ENCODE measurements around the gene STN1. TPM values are rescaled to one million over a fixed set of nuclear protein-coding genes. Genes with fewer than 3 reads are reported as not detected.

The STN1 gene
- total and polyA plus RNA-seq, 7 donors: 15.3 to 22.7 (median 18.3) TPM

- DNase-seq: no peak
- Histone ChIP-seq H3K36me3 (ENCODE audit: insufficient read depth in 1 of 2, low read depth in 1 of 2) (peaks cover 9 to 48% of the 10 kb centered on the region in 2 donors), H3K4me1 (peaks cover 28% of the 10 kb centered on the region), H3K27ac (no peak overlapping the region), H3K4me3 (no peak overlapping the region), H3K9me3 (no peaks in the 10 kb centered on the region), H3K27me3 (ENCODE audit: insufficient read depth in 3 of 3, low read length in 2 of 3) (no peaks in the 10 kb centered on the region)
- ATAC-seq: peak in 1 of 4 donors; percentile 19
- TF ChIP-seq CTCF (IDR thresholded peaks at IDR 0.05): no peak
- 76 to 83% (median 77%) methylated on average over 7 of the region's 7 CpGs for WGBS, 3 donors
- intact Hi-C loops (cut with DNase I): no loop called here
These were observed 20.7 kb downstream of the STN1 start for GRCh38 chr10:103897241-103897774.

GRCh38 chr10:103896225-103896624, 21.8 kb downstream of the STN1 start:
- H3K4me3 ChIP-seq: no peak overlapping the region
- TF ChIP-seq CTCF (IDR thresholded peaks at IDR 0.05): no peak
- no peaks in the 10 kb centered on the region for H3K27me3 ChIP-seq (ENCODE audit: insufficient read depth in 3 of 3, low read length in 2 of 3)
- H3K4me1 ChIP-seq: peaks cover 28% of the 10 kb centered on the region
- H3K27ac ChIP-seq: peak overlapping the region; percentile 71
- peaks cover 14 to 56% of the 10 kb centered on the region in 2 donors for H3K36me3 ChIP-seq (ENCODE audit: insufficient read depth in 1 of 2, low read depth in 1 of 2)
- no peaks in the 10 kb centered on the region for H3K9me3 ChIP-seq
- intact Hi-C loops (cut with DNase I): no loop called here
- DNase-seq (no peak), ATAC-seq (peak in 2 of 4 donors; percentile 12 to 17)
- 58 to 63% (median 59%) methylated on average over 5 of the region's 5 CpGs for WGBS, 3 donors

GRCh38 chr10:103895411-103896186, 22.4 kb downstream of the STN1 start:
- Histone ChIP-seq H3K4me3 (no peak overlapping the region), H3K27ac (peak overlapping the region; percentile 71), H3K27me3 (ENCODE audit: insufficient read depth in 3 of 3, low read length in 2 of 3) (no peaks in the 10 kb centered on the region), H3K9me3 (no peaks in the 10 kb centered on the region), H3K36me3 (ENCODE audit: insufficient read depth in 1 of 2, low read depth in 1 of 2) (peaks cover 16 to 62% of the 10 kb centered on the region in 2 donors), H3K4me1 (peaks cover 28% of the 10 kb centered on the region)
- intact Hi-C loops (cut with DNase I): no loop called here
- 36 to 43% (median 38%) methylated on average over 9 of the region's 9 CpGs for WGBS, 3 donors
- ATAC-seq (peak; percentile 77 to 81 (median 80)), DNase-seq (no peak)
- no peak for TF ChIP-seq CTCF (IDR thresholded peaks at IDR 0.05)

GRCh38 chr10:103894441-103894864, 23.5 kb downstream of the STN1 start:
- Histone ChIP-seq H3K27me3 (ENCODE audit: insufficient read depth in 3 of 3, low read length in 2 of 3) (no peaks in the 10 kb centered on the region), H3K4me3 (no peak overlapping the region), H3K36me3 (ENCODE audit: insufficient read depth in 1 of 2, low read depth in 1 of 2) (peaks cover 14 to 58% of the 10 kb centered on the region in 2 donors), H3K4me1 (peaks cover 28% of the 10 kb centered on the region), H3K9me3 (no peaks in the 10 kb centered on the region), H3K27ac (peak overlapping the region; percentile 71)
- 21 to 22% (median 21%) methylated on average over 4 of the region's 4 CpGs for WGBS, 3 donors
- peak in 3 of 4 donors; percentile 10 to 34 (median 15) for ATAC-seq
- no peak for TF ChIP-seq CTCF (IDR thresholded peaks at IDR 0.05)
- no peak for DNase-seq
- intact Hi-C loops (cut with DNase I): loop anchor here (5.0 kb wide), 3 partner anchors 73 to 318 kb away; partner anchors contain the start of gene SLK (in 2 of the 2)
